ENCODE data around the gene ABLIM2.

ABLIM2 gene

GRCh38 chr4:8168232-8168631 lies 9.6 kb upstream of the ABLIM2 start:
- TF ChIP-seq CTCF (IDR thresholded peaks at IDR 0.05; ENCODE audit: insufficient read depth, low read depth, low read length, missing control alignments): peak; percentile 27
- no peak overlapping the region for H3K4me3 ChIP-seq (ENCODE audit: low read depth, low read length)
- DNase-seq (ENCODE audit: low read depth): no peak

GRCh38 chr4:8167815-8168214 lies 9.2 kb upstream of the ABLIM2 start:
- TF ChIP-seq CTCF (IDR thresholded peaks at IDR 0.05; ENCODE audit: insufficient read depth, low read depth, low read length, missing control alignments): no peak
- no peak for DNase-seq (ENCODE audit: low read depth)
- H3K4me3 ChIP-seq (ENCODE audit: low read depth, low read length): no peak overlapping the region

GRCh38 chr4:8167291-8167690 lies 8.7 kb upstream of the ABLIM2 start:
- DNase-seq (ENCODE audit: low read depth): no peak
- TF ChIP-seq CTCF (IDR thresholded peaks at IDR 0.05; ENCODE audit: insufficient read depth, low read depth, low read length, missing control alignments): no peak
- H3K4me3 ChIP-seq (ENCODE audit: low read depth, low read length): no peak overlapping the region

- no peak for TF ChIP-seq CTCF (IDR thresholded peaks at IDR 0.05; ENCODE audit: insufficient read depth, low read depth, low read length, missing control alignments)
- no peak for DNase-seq (ENCODE audit: low read depth)
Observed at GRCh38 chr4:8165374-8165896, 6.8 kb upstream of the ABLIM2 start.

GRCh38 chr4:8164687-8165086 lies 6.1 kb upstream of the ABLIM2 start:
- no peak for DNase-seq (ENCODE audit: low read depth)
- H3K4me3 ChIP-seq (ENCODE audit: low read depth, low read length): no peak overlapping the region
- TF ChIP-seq CTCF (IDR thresholded peaks at IDR 0.05; ENCODE audit: insufficient read depth, low read depth, low read length, missing control alignments): no peak

More at GRCh38 chr4:8165374-8165896, 6.8 kb upstream of the ABLIM2 start:
- H3K4me3 ChIP-seq (ENCODE audit: low read depth, low read length): no peak overlapping the region

- DNase-seq (ENCODE audit: low read depth): no peak
- no peak overlapping the region for H3K4me3 ChIP-seq (ENCODE audit: low read depth, low read length)
- no peak for TF ChIP-seq CTCF (IDR thresholded peaks at IDR 0.05; ENCODE audit: insufficient read depth, low read depth, low read length, missing control alignments)
Observed at GRCh38 chr4:8164194-8164565, 5.6 kb upstream of the ABLIM2 start.

GRCh38 chr4:8163436-8164193 lies 5.0 kb upstream of the ABLIM2 start:
- no peak overlapping the region for H3K4me3 ChIP-seq (ENCODE audit: low read depth, low read length)
- no peak for TF ChIP-seq CTCF (IDR thresholded peaks at IDR 0.05; ENCODE audit: insufficient read depth, low read depth, low read length, missing control alignments)
- DNase-seq (ENCODE audit: low read depth): no peak

Data from GM12865 (cell line).